Testis (tissue), 3 donors: ENCODE data around the gene PAK6. TPM values are rescaled to one million over a fixed set of nuclear protein-coding genes. Genes with fewer than 3 reads are reported as not detected.

Experiments
- DNase-seq: peaks from one replicate; pipeline ENCODE4 v3.0.0-alpha.2; 2019
- H3K27ac ChIP-seq, 2 donors: fragments of 200-600 bp; sonication (generic); one replicate each; pipeline ENCODE4 v1.5.1; 2019
- H3K27me3 ChIP-seq: fragments of 200-600 bp; sonication (generic); one replicate; pipeline ENCODE4 v1.5.1; 2019
- H3K36me3 ChIP-seq: fragments of 200-600 bp; sonication (generic); one replicate; pipeline ENCODE4 v1.5.1; 2017; ENCODE audit warnings: low read depth; ENCODE audit errors: missing control alignments
- H3K4me1 ChIP-seq: fragments of 200-600 bp; sonication (generic); one replicate; pipeline ENCODE4 v1.5.1; 2019
- H3K4me3 ChIP-seq, 2 donors: fragments of 200-600 bp; sonication (generic); one replicate each; pipeline ENCODE4 v1.5.1; 2017 to 2019
- H3K9me3 ChIP-seq: fragments of 200-600 bp; sonication (generic); one replicate; pipeline ENCODE4 v1.5.1; 2017
- CTCF ChIP-seq, 3 experiments: fragments of 450-650 bp in 2 of 3; fragments of 200-600 bp in 1 of 3; sonication (generic) in 1 of 3; IDR thresholded peaks; one replicate each; pipeline ENCODE4 v1.5.1; 2016 to 2019; ENCODE audit warnings: antibody characterized with exemption in 3 of 3, mild to moderate bottlenecking in 2 of 3, moderate library complexity in 1 of 3
- POLR2A ChIP-seq: fragments of 450-650 bp; IDR thresholded peaks from one replicate; pipeline ENCODE4 v1.6.1; 2017; ENCODE audit warnings: antibody characterized with exemption, mild to moderate bottlenecking, moderate library complexity
- WGBS, 2 donors: methylation state at CpG; one replicate each; pipeline ENCODE4 v1.1.5; 2018; 5-methylcytosine and 5-hydroxymethylcytosine counted together
- intact Hi-C: fragments of 100-400 bp; cut with DNase I; formaldehyde crosslinking; loops from one replicate; pipeline ENCODE4 v1.15.1; 2023; ENCODE audit warnings: low total_unique reads
- polyA plus RNA-seq: library from polyadenylated mRNA; stranded (reverse); fragments of 350-450 nt; fragmentation: Illumina TruSeq; extraction: RNeasy Lipid Tissue Mini Kit (QIAGEN cat#74804); gene quantifications from one replicate; pipeline ENCODE4 v1.2.3, GENCODE V29; 2014; ENCODE audit warnings: low read depth, low replicate concordance; ENCODE audit not compliant: insufficient read depth
- total RNA-seq, 2 donors: library from RNA; depleted of rRNA; stranded (reverse); fragments of >200 nt; gene quantifications; one replicate each; pipeline ENCODE4 v1.2.3, GENCODE V29; 2016

PAK6 gene
- total and polyA plus RNA-seq, 3 donors from 2014 or later: 47.4 to 245 (median 140) TPM

GRCh38 chr15:40297356-40297755 lies 58.5 kb downstream of the PAK6 start:
- no peak for TF ChIP-seq POLR2A
- TF ChIP-seq CTCF (IDR thresholded peaks at IDR 0.05): no peak

GRCh38 chr15:40298216-40298935 lies 59.5 kb downstream of the PAK6 start:
- Histone ChIP-seq H3K27me3 (no peaks in the 10 kb centered on the region), H3K27ac (no peak overlapping the region), H3K9me3 (no peaks in the 10 kb centered on the region), H3K4me1 (no peaks in the 10 kb centered on the region), H3K4me3 (no peak overlapping the region), H3K36me3 (no peaks in the 10 kb centered on the region)
- 93 to 96% methylated on average over 13 to 17 of the region's 17 CpGs for WGBS, 2 donors
- no peak for DNase-seq
- no peak for TF ChIP-seq POLR2A
- no peak for TF ChIP-seq CTCF (IDR thresholded peaks at IDR 0.05)
- intact Hi-C loops: no loop called here

More at GRCh38 chr15:40297356-40297755, 58.5 kb downstream of the PAK6 start:
- Histone ChIP-seq H3K27ac (no peak overlapping the region), H3K36me3 (no peaks in the 10 kb centered on the region), H3K9me3 (no peaks in the 10 kb centered on the region), H3K27me3 (no peaks in the 10 kb centered on the region), H3K4me3 (no peak overlapping the region), H3K4me1 (no peaks in the 10 kb centered on the region)
- 84 to 93% methylated on average over 7 to 10 of the region's 10 CpGs for WGBS, 2 donors
- no peak for DNase-seq
- intact Hi-C loops: no loop called here

GRCh38 chr15:40300367-40300766 lies 61.5 kb downstream of the PAK6 start:
- 92 to 95% methylated on average over 2 of the region's 2 CpGs for WGBS, 2 donors
- TF ChIP-seq CTCF (IDR thresholded peaks at IDR 0.05): no peak
- no peak for TF ChIP-seq POLR2A
- Histone ChIP-seq H3K36me3 (no peaks in the 10 kb centered on the region), H3K4me1 (no peaks in the 10 kb centered on the region), H3K27ac (no peak overlapping the region), H3K4me3 (no peak overlapping the region), H3K27me3 (no peaks in the 10 kb centered on the region), H3K9me3 (no peaks in the 10 kb centered on the region)
- intact Hi-C loops: no loop called here
- DNase-seq: no peak

GRCh38 chr15:40300771-40301170 lies 61.9 kb downstream of the PAK6 start:
- H3K9me3 ChIP-seq: no peaks in the 10 kb centered on the region
- TF ChIP-seq POLR2A (no peak), CTCF (IDR thresholded peaks at IDR 0.05) (no peak)
- no peak for DNase-seq
- intact Hi-C loops: no loop called here
- 81 to 100% methylated on average over 2 of the region's 2 CpGs for WGBS, 2 donors
- no peaks in the 10 kb centered on the region for H3K4me1 ChIP-seq
- H3K36me3 ChIP-seq: no peaks in the 10 kb centered on the region
- H3K4me3 ChIP-seq: no peak overlapping the region
- H3K27me3 ChIP-seq: no peaks in the 10 kb centered on the region
- no peak overlapping the region for H3K27ac ChIP-seq
